ENCODE results near the gene AQP1.
A peak's percentile ranks its signal among the peaks of the same experiment; 100 is the strongest.

The AQP1 gene

GRCh38 chr7:30907527-30908267, 4.0 kb upstream of the AQP1 start:
- no peak for DNase-seq

DNA sequence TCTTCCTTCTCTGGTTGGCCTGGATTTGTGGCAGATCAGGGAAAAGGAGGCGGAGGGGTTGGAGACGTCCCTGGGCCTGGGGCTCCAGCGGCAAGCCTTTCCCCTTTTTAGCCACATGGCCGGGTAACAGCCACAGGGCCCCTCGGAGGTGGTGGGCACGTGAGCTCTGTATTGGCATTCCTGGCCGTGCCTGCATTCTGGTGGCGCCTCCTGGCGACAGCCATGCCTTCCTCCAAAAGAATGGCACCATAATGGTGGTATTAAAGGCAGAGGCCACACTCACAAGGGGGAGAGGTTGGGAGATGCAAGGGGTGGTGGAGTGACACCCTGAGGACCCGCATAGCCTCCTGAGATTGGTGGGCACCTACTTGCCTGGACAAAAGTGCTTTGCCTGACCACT, 3.0 kb upstream of the AQP1 start:
- no peak for DNase-seq

DNA sequence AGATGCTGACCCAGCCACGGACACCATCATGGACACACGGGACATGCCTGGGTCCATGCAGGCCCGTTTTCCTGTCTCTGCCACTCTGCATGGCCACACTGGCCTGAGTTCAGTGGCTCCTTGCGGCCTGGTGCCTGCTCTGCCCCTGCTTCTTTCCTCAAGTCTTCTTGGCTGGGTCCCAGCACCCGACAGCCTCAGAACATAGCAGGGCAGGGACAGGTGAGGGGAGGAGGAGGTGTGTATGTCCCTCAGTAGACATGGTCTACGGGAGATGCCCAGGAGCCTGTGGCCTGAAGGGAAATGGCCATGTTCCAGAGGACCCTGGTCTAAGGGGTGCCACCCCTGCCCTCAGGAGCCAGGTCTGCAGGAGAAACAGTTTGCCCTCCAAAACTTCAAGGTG, 2.2 kb upstream of the AQP1 start:
- DNase-seq, result no peak

DNA sequence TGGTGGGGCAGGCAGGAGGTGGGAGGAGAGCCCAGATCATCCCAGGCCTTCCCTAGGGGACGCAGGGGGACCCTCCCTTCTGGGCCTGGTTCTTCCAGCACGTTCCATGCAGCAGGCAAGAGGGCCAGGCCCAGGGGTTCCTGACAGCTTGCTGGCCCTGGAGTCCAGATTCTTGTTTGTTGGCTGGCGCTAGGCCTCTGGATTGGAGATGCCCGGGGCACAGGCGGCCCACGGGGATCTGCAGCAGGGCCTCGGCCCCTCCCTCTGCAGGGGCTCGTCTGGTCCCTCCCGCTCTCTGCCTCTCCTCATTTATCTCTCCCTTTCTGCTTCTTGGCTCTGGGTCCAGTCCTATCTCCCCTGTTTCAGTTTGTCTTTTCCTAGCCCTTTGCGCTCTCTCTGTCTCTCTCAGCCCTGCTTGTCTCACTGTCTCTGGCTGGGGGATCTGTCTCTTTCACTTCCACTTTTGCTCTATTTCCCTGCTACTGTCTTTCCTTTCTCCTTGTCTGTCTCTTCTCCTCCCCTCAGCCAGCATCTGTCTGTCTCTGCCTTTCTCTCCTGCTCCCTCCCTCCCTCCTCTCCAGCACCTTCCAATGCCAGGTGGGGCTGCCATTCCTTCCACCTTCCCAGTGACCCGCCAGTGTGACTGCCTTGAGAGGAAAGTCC, 1.1 kb upstream of the AQP1 start:
- DNase-seq, result no peak

- DNase-seq, result no peak
Observed at GRCh38 chr7:30911133-30911532, 520 bp upstream of the AQP1 start.

DNA sequence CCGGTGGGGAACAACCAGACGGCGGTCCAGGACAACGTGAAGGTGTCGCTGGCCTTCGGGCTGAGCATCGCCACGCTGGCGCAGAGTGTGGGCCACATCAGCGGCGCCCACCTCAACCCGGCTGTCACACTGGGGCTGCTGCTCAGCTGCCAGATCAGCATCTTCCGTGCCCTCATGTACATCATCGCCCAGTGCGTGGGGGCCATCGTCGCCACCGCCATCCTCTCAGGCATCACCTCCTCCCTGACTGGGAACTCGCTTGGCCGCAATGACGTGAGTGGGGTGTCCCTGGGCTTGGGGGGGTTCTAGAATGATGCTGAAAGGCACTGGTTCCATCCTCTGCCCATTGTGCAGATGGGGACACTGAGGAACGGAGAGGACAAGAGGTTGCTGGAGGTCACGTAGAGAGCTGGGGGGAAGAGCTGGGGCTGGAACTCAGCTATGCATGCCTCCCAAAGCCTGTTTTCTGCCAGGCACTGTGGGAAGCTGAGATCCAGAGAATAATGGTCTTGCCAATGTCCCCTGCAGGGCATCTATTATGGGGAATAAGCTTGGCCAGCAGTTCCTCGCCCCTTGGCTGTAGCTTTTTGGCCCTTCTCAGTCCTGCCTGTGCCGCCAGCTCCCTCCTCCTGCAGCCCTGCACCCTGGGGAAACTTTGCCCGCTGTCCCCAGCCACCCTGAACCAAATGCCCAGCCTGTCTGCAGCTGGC, 523 bp downstream of the AQP1 start:
- no peak for DNase-seq

DNA sequence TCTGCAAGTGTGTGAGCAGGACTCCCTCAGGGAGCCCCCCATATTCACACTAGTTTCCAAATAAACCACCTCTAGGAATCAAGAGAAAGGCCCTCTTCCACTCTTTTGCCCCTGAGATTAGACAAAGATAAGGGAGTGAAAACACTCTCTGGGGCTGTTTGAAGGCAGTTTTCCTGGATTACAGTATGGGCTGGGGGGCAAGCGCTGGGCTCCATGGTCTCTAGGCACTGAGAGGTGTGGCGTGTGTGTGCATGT, 1.0 kb downstream of the AQP1 start:
- no peak for DNase-seq

DNA sequence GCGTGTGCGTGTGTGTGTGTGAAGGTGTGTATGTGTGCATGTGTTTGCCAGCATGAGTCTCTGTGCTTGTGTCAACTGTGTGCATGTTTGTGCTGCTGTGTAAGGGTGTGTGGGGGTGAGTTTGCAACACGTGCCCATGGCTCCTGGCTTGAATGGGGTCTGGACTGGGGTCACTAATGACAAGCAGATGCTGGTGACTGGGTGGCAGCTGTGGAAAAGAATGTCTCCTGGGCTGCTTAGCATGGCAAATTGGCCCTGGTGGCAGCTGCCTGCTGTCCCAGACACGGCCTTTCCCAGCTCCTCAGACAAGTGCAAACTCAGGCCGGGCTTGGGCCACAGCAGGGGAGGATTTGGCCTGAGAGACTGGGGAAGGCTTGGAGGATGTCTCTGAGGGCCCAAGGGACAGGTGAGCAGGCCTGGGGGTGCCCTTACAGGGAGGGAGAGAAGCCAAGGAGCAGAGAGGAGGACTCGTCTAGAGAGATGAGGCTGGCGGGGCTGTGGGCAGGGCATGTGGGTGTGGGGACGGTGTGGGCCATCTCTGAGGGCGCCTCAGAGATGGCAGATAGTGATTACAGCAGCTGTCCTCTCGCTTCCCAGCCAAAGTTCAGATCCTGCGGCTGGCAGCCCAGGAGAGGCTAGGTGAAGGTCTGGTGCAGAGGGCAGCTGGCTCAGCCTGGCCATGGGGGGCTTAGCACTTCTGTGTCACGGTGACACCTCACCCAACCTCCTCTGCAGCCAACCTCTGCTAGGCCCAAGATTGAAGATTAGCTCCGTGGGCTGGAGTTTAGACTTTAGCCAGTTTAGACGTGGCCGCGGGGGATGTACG, 1.5 kb downstream of the AQP1 start:
- DNase-seq, result no peak

- no peak for DNase-seq
Observed at GRCh38 chr7:30913821-30914515, 2.3 kb downstream of the AQP1 start.

DNA sequence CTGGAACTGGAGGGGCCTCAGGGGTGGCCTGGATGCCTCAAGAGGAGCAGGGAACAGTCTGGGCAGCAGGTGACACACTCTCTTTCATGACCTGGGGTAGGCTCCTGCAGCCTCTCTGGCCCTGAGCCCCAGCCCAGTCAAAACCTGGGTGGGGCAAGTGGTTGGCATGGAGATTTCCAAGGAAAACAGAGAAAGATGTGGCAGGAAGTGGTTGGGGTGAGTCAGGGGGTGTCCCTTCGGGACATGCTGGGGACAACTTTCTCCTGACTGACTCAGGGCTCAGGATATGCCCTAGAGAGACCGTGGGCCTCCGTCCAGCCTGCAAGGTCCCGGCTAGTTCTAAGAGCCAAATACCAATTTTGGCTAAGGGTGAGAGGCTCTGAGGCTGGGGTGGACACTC, 2.9 kb downstream of the AQP1 start:
- DNase-seq, result no peak

- no peak for DNase-seq
Observed at GRCh38 chr7:30915005-30915601, 3.5 kb downstream of the AQP1 start.

DNA sequence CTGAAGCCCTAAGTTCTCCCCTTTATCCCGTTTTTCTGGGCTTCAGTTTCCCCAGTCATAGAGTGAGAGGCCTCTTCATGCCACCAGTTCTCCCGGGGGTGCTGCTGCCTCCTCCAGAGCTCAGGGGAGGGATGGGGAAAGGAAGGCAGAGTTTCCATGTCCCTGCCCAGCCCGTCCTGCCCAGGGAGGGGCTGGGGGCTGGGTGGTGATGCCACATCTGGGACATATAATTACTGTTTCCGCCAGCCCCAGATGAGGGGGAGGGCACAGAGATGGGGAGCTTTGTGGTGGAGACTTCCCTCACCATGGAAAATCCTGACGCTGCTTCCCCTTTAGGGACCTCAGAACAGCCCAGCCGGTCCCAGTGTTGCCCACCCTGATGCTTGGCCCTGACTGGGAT, 4.1 kb downstream of the AQP1 start:
- DNase-seq, result no peak

DNA sequence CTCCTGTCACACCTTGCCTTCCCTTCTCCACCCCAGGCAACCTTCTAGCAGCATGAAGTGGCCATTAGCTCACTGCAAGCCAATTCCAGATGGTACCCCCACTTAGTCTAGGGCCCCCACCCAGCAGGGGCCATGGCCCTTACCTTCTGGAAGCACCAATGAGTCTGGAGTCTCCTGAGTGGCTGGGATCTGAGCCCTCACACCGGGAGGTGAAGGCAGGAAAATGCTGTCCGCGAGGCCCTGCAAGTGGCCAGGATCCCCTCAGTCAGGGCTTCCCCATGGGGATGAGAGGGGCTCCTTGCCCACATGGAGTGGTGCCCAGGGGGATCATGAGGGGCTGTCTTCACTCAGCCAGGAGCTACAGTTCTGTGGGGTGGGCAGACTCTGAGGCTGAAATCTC, 4.6 kb downstream of the AQP1 start:
- DNase-seq, result no peak

DNA sequence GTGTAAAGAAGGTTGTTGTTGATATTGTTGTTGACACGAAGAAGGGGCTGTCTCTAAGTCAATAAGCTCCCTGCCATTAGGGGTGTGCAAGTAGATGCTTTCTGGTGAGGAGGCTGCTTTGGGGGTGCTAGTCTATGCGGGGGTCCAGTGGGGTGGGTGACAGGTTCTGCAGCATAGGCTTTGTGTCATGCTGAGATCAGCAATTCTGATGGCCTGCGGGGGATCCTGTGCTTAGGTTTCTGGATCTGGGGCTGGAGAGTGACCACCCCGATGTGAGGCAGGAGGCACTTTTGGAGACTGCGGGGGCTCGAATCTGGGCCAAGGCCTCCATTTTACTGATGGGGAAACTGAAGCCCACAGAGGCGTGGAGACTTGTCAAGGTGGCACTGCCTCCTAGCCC, 5.1 kb downstream of the AQP1 start:
- DNase-seq, result no peak

GRCh38 chr7:30917216-30917893, 5.7 kb downstream of the AQP1 start:
- DNase-seq, result no peak

- no peak for DNase-seq
Observed at GRCh38 chr7:30918676-30919075, 7.0 kb downstream of the AQP1 start.

DNA sequence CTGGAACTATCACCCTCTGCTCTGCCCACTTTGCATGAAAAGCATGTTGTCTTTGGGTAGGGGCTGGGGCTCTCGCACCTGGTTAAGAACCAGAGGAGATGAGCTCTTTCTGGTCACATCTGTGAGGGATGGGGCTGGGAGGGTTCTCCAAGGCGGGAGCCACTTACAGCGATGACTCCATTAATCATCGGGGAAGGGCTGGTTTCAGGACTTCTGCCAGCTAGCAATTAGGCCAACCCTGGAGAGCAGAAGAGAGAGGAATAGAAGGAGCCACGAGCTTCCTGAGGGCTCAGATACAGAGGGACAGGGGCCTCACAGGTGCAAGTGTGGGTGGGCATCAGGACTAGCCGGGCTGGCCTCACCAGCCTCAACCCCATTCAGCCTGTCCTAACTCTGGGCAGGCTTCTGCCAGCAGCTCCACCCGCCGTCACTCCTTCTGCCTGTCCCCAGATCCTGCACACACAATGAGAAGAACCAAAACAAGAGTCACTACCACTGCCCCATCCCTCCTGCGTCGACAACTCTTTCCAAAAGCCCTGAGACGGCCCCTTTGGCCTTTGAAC, 8.4 kb downstream of the AQP1 start:
- DNase-seq, result peak; percentile 4

GRCh38 chr7:30920584-30921539, 9.2 kb downstream of the AQP1 start:
- DNase-seq, result peak; percentile 13

GRCh38 chr7:30921540-30922401, 10.1 kb downstream of the AQP1 start:
- no peak for DNase-seq

Data from CD4-positive, alpha-beta T cell treated with Interleukin-15 for 1 hour (primary cell).